Measurements from ENCODE around the gene OR5T2. TPM values are rescaled to one million over a fixed set of nuclear protein-coding genes. Genes with fewer than 3 reads are reported as not detected.
"Not testable (repeated sequence)": the region's sequence is repeated elsewhere in the genome, so short reads cannot be mapped to it uniquely, and the experiment has no call there.

OR5T2 gene
- total RNA-seq, 1 experiment from 2014 or later, result not detected

DNA sequence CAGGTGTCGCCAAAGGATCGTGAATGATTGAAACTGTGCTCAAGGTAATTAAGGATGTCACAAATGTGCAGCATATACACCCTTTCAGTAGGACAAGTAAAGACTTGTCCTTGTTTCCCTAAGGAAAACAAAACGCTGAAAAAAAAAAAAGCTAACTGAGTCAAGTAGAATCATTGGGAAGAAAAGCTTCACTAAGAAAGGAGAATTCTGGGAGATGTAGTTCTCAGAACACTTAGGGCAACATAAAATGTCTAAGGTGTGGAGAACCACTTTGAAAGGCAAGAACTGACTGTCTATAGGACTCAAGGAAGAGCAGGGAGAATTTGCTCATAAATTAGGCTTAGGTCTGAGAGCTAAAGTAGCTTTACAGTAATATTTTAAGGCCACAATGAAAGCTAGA lies 37.0 kb upstream of the OR5T2 start:
- H3K27ac ChIP-seq (ENCODE audit: low read length), result no peak overlapping the region
- H3K4me3 ChIP-seq (ENCODE audit: low read depth in 2 of 2, low read length in 2 of 2), result no peak overlapping the region
- H3K9me3 ChIP-seq (ENCODE audit: control insufficient read depth, insufficient read depth, low read depth, low read length), result no peaks in the 10 kb centered on the region
- no peak for ATAC-seq
- in situ Hi-C loops (cut with HindIII; ENCODE audit: low pct_unique_long_range_greater_than_20kb, low sequenced_read_pairs), result no loop called here
- intact Hi-C loops (cut with micrococcal nuclease; ENCODE audit: unreplicated experiment), result no loop called here
- no peaks in the 10 kb centered on the region for H3K4me1 ChIP-seq (ENCODE audit: control insufficient read depth, insufficient read depth, low read length)
- ChIA-PET CTCF (no interaction called here), POLR2A (no interaction called here)
- no TSS peak for BruUV-seq (replicated peaks)
- no peaks in the 10 kb centered on the region for H3K27me3 ChIP-seq (ENCODE audit: control insufficient read depth, insufficient read depth, low read length)
- no peaks in the 10 kb centered on the region for H3K36me3 ChIP-seq (ENCODE audit: control insufficient read depth, insufficient read depth, low read length)
- TF ChIP-seq, protein P1, sequence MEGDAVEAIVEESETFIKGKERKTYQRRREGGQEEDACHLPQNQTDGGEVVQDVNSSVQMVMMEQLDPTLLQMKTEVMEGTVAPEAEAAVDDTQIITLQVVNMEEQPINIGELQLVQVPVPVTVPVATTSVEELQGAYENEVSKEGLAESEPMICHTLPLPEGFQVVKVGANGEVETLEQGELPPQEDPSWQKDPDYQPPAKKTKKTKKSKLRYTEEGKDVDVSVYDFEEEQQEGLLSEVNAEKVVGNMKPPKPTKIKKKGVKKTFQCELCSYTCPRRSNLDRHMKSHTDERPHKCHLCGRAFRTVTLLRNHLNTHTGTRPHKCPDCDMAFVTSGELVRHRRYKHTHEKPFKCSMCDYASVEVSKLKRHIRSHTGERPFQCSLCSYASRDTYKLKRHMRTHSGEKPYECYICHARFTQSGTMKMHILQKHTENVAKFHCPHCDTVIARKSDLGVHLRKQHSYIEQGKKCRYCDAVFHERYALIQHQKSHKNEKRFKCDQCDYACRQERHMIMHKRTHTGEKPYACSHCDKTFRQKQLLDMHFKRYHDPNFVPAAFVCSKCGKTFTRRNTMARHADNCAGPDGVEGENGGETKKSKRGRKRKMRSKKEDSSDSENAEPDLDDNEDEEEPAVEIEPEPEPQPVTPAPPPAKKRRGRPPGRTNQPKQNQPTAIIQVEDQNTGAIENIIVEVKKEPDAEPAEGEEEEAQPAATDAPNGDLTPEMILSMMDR (IDR thresholded peaks at IDR 0.05), result no peak
- TF ChIP-seq, protein P2, sequence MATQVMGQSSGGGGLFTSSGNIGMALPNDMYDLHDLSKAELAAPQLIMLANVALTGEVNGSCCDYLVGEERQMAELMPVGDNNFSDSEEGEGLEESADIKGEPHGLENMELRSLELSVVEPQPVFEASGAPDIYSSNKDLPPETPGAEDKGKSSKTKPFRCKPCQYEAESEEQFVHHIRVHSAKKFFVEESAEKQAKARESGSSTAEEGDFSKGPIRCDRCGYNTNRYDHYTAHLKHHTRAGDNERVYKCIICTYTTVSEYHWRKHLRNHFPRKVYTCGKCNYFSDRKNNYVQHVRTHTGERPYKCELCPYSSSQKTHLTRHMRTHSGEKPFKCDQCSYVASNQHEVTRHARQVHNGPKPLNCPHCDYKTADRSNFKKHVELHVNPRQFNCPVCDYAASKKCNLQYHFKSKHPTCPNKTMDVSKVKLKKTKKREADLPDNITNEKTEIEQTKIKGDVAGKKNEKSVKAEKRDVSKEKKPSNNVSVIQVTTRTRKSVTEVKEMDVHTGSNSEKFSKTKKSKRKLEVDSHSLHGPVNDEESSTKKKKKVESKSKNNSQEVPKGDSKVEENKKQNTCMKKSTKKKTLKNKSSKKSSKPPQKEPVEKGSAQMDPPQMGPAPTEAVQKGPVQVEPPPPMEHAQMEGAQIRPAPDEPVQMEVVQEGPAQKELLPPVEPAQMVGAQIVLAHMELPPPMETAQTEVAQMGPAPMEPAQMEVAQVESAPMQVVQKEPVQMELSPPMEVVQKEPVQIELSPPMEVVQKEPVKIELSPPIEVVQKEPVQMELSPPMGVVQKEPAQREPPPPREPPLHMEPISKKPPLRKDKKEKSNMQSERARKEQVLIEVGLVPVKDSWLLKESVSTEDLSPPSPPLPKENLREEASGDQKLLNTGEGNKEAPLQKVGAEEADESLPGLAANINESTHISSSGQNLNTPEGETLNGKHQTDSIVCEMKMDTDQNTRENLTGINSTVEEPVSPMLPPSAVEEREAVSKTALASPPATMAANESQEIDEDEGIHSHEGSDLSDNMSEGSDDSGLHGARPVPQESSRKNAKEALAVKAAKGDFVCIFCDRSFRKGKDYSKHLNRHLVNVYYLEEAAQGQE (IDR thresholded peaks at IDR 0.05; ENCODE audit: insufficient read depth in 1 of 2, low read depth in 2 of 2, low read length in 1 of 2), result no peak
- no peak for TF ChIP-seq POLR2AphosphoS5 (IDR thresholded peaks at IDR 0.05; ENCODE audit: low read depth, low read length)
- no peak for TF ChIP-seq TCF7L2 (IDR thresholded peaks at IDR 0.05; ENCODE audit: low read depth, low read length)
- no peak for TF ChIP-seq SIN3A (IDR thresholded peaks at IDR 0.05; ENCODE audit: borderline replicate concordance, insufficient read depth, low read depth, low read length)
- no peak for DNase-seq (ENCODE audit: low read depth, low spot score)

DNA sequence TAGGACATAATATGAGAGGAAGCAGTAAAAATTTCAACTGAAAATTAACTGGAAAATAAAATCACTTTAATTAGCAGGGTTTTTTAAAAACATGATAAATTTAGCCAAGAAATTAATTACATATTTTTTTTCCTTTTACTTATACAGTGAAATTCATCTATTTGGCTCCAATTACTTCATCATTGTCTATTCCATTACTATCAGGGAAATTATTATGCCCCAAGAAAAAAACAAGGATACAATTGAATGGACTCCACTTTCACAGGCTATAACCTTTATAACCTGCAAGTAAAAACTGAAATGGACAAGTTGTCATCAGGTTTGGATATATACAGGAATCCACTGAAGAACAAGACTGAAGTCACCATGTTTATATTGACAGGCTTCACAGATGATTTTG lies 17.9 kb upstream of the OR5T2 start, which contains the start of gene OR5T3:
OR5T3 (plus strand) TSS at position 301 of the 400 bp plus-strand sequence; CDS start at position 301, 0 bp downstream.
- no peaks in the 10 kb centered on the region for H3K36me3 ChIP-seq (ENCODE audit: control insufficient read depth, insufficient read depth, low read length)
- H3K4me1 ChIP-seq (ENCODE audit: control insufficient read depth, insufficient read depth, low read length), result no peaks in the 10 kb centered on the region
- H3K9me3 ChIP-seq (ENCODE audit: control insufficient read depth, insufficient read depth, low read depth, low read length), result no peaks in the 10 kb centered on the region
- in situ Hi-C loops (cut with HindIII; ENCODE audit: low pct_unique_long_range_greater_than_20kb, low sequenced_read_pairs), result no loop called here
- DNase-seq (ENCODE audit: low read depth, low spot score) (no peak), ATAC-seq (no peak)
- H3K27ac ChIP-seq (ENCODE audit: low read length), result no peak within 1 kb of the TSS
- TF ChIP-seq TCF7L2 (IDR thresholded peaks at IDR 0.05; ENCODE audit: low read depth, low read length), result no peak
- TF ChIP-seq SIN3A (IDR thresholded peaks at IDR 0.05; ENCODE audit: borderline replicate concordance, insufficient read depth, low read depth, low read length), result no peak
- TF ChIP-seq, protein P1 (IDR thresholded peaks at IDR 0.05), result no peak
- TF ChIP-seq POLR2AphosphoS5 (IDR thresholded peaks at IDR 0.05; ENCODE audit: low read depth, low read length), result no peak
- intact Hi-C loops (cut with micrococcal nuclease; ENCODE audit: unreplicated experiment), result no loop called here
- H3K4me3 ChIP-seq (ENCODE audit: low read depth in 2 of 2, low read length in 2 of 2), result no peak within 1 kb of the TSS
- BruUV-seq (replicated peaks), result no TSS peak
- no peaks in the 10 kb centered on the region for H3K27me3 ChIP-seq (ENCODE audit: control insufficient read depth, insufficient read depth, low read length)
- POLR2A ChIA-PET, result no interaction called here
- CTCF ChIA-PET, result no interaction called here

DNA sequence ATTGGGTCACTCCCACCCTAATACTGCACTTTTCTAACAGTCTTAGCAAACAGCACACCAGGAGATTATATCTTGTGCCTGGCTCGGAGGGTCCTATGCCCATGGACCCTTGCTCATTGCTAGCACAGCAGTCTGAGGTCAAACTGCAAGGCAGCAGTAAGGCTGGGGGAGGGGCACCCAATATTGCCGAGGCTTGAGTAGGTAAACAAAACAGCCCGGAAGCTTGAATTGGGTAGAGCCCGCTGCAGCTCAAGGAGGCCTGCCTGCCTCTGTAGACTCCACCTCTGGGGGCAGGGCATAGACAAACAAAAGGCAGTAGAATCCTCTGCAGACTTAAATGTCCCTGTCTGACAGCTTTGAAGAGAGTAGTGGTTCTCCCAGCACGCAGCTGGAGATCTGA lies 14.3 kb downstream of the OR5T2 start:
- H3K27ac ChIP-seq (ENCODE audit: low read length); intact Hi-C loops (cut with micrococcal nuclease; ENCODE audit: unreplicated experiment); H3K4me3 ChIP-seq (ENCODE audit: low read depth in 2 of 2, low read length in 2 of 2); ATAC-seq; DNase-seq (ENCODE audit: low read depth, low spot score); CTCF ChIA-PET; H3K36me3 ChIP-seq (ENCODE audit: control insufficient read depth, insufficient read depth, low read length); BruUV-seq (replicated peaks); H3K27me3 ChIP-seq (ENCODE audit: control insufficient read depth, insufficient read depth, low read length); H3K9me3 ChIP-seq (ENCODE audit: control insufficient read depth, insufficient read depth, low read depth, low read length); H3K4me1 ChIP-seq (ENCODE audit: control insufficient read depth, insufficient read depth, low read length); POLR2A ChIA-PET; in situ Hi-C loops (cut with HindIII; ENCODE audit: low pct_unique_long_range_greater_than_20kb, low sequenced_read_pairs): not testable (repeated sequence)
